K562 (cell line): ENCODE measurements around the gene SOCS2. TPM values are rescaled to one million over a fixed set of nuclear protein-coding genes. Genes with fewer than 3 reads are reported as not detected.

Source experiments
- ARNT ChIP-seq, 2 experiments: fragments of 450-650 bp; IDR thresholded peaks; 2 replicates each; pipeline ENCODE4 v1.6.1; 2016; ENCODE audit warnings: mild to moderate bottlenecking in 1 of 2
- BCOR ChIP-seq: fragments of 450-650 bp; IDR thresholded peaks from 2 replicates; pipeline ENCODE4 v1.6.1; 2016
- CBX2 ChIP-seq: fragments of 200-600 bp; sonication (generic); IDR thresholded peaks from one replicate; pipeline ENCODE4 v1.6.1; 2012; ENCODE audit warnings: mild to moderate bottlenecking, low read length, inconsistent platforms; ENCODE audit not compliant: insufficient read depth, poor library complexity, severe bottlenecking
- CEBPB ChIP-seq: fragments of 450-650 bp; IDR thresholded peaks from 2 replicates; pipeline ENCODE4 v1.6.1; 2016; ENCODE audit warnings: missing genetic modification characterization, missing compliant biosample characterization
- CHD1 ChIP-seq: fragments of 200-600 bp; sonication (generic); IDR thresholded peaks from one replicate; pipeline ENCODE4 v1.6.1; 2012; ENCODE audit warnings: mild to moderate bottlenecking, moderate library complexity, low read length, inconsistent platforms
- CXXC5 ChIP-seq: fragments of 250-450 bp; sonication (Bioruptor Pico); IDR thresholded peaks from 2 replicates; pipeline ENCODE4 v1.8.0; 2022; ENCODE audit warnings: inconsistent platforms, mild to moderate bottlenecking, moderate library complexity
- GTF2E2 ChIP-seq: fragments of 200-800 bp; sonication (Bioruptor generic); IDR thresholded peaks from 2 replicates; pipeline ENCODE4 v1.6.1; 2016; ENCODE audit warnings: missing genetic modification characterization, missing compliant biosample characterization
- HMG20A ChIP-seq: fragments of 450-650 bp; formaldehyde crosslinking; conservative IDR thresholded peaks from 2 replicates; pipeline ENCODE4 v1.4.0; 2020; ENCODE audit warnings: mild to moderate bottlenecking, mixed read lengths
- MTA2 ChIP-seq: fragments of 450-650 bp; IDR thresholded peaks from 2 replicates; pipeline ENCODE4 v1.6.1; 2016; ENCODE audit warnings: low read depth
- MTF1 ChIP-seq: fragments of 250-450 bp; sonication (Bioruptor Pico); IDR thresholded peaks from 2 replicates; pipeline ENCODE4 v1.9.0; 2021; ENCODE audit warnings: moderate library complexity, mild to moderate bottlenecking, inconsistent platforms, borderline replicate concordance
- NCOA6 ChIP-seq: fragments of 450-650 bp; IDR thresholded peaks from 2 replicates; pipeline ENCODE4 v1.6.1; 2017; ENCODE audit warnings: mild to moderate bottlenecking
- NFRKB ChIP-seq: fragments of 450-650 bp; IDR thresholded peaks from 2 replicates; pipeline ENCODE4 v1.6.1; 2016; ENCODE audit warnings: low read depth
- NR3C1 ChIP-seq: sonication (generic); formaldehyde crosslinking; IDR thresholded peaks from 2 replicates; pipeline ENCODE4 v1.8.1; 2022; ENCODE audit warnings: missing genetic modification reagents
- POLR2G ChIP-seq: fragments of 200-400 bp; formaldehyde crosslinking; IDR thresholded peaks from 2 replicates; pipeline ENCODE4 v1.6.1; 2017; ENCODE audit warnings: low read depth, mild to moderate bottlenecking, antibody characterized with exemption, low read length, moderate library complexity
- PPARD ChIP-seq: fragments of 250-450 bp; sonication (Bioruptor Pico); IDR thresholded peaks from 2 replicates; pipeline ENCODE4 v1.8.0; 2022; ENCODE audit warnings: inconsistent platforms, mild to moderate bottlenecking, moderate library complexity
- PYGO2 ChIP-seq: fragments of 450-650 bp; IDR thresholded peaks from 2 replicates; pipeline ENCODE4 v1.6.1; 2016; ENCODE audit warnings: mild to moderate bottlenecking, missing genetic modification characterization, moderate library complexity, missing compliant biosample characterization
- RBBP5 ChIP-seq: fragments of 200-600 bp; sonication (generic); IDR thresholded peaks from 2 replicates; pipeline ENCODE4 v1.6.1; 2012; ENCODE audit warnings: borderline replicate concordance, mild to moderate bottlenecking, low read length, control low read depth, inconsistent platforms; ENCODE audit not compliant: insufficient read depth, poor library complexity, severe bottlenecking
- RBM39 ChIP-seq: fragments of 200-400 bp; formaldehyde crosslinking; optimal IDR thresholded peaks from 2 replicates; pipeline ENCODE3; 2018; ENCODE audit warnings: low read depth, low read length
- SMARCE1 ChIP-seq: fragments of 450-650 bp; IDR thresholded peaks from 2 replicates; pipeline ENCODE4 v1.7.1; 2016; ENCODE audit warnings: mild to moderate bottlenecking
- ZBTB1 ChIP-seq: sonication (generic); formaldehyde crosslinking; IDR thresholded peaks from 2 replicates; pipeline ENCODE4 v1.8.1; 2023; ENCODE audit warnings: missing genetic modification reagents, low read depth, mild to moderate bottlenecking, borderline replicate concordance
- ZNF232 ChIP-seq: sonication (generic); formaldehyde crosslinking; IDR thresholded peaks from 2 replicates; pipeline ENCODE4 v1.8.0; 2022; ENCODE audit warnings: mild to moderate bottlenecking, missing genetic modification reagents
- ZNF511 ChIP-seq: sonication (generic); formaldehyde crosslinking; IDR thresholded peaks from 2 replicates; pipeline ENCODE4 v1.8.0; 2022; ENCODE audit warnings: mild to moderate bottlenecking, missing genetic modification reagents
- ZNF75A ChIP-seq: fragments of 450-650 bp; formaldehyde crosslinking; IDR thresholded peaks from 2 replicates; pipeline ENCODE4 v1.4.0; 2020; ENCODE audit warnings: mild to moderate bottlenecking
- ZNF780A ChIP-seq: fragments of 250-450 bp; sonication (Bioruptor Pico); IDR thresholded peaks from 2 replicates; pipeline ENCODE4 v1.5.0; 2021; ENCODE audit warnings: mild to moderate bottlenecking
- polyA plus RNA-seq, 8 experiments: library from polyadenylated mRNA; depleted of rRNA in 4 of 8; stranded (reverse) in 5 of 8; unstranded in 3 of 8; fragments of >200 nt; fragmentation: Nextera tagmentation in 2 of 8; fragmentation: Illumina TruSeq in 1 of 8; extraction: Ambion mirVana in 2 of 8; extraction: Trizol in 1 of 8; gene quantifications; 2 replicates each; pipeline versions ENCODE4 v1.2.1 to v1.2.3, GENCODE V29; 2011 to 2014; ENCODE audit warnings: inconsistent platforms in 1 of 8, missing spikeins in 1 of 8
- total RNA-seq, 7 experiments: library from RNA; depleted of rRNA in 6 of 7; stranded (reverse); fragments of >200 nt in 6 of 7; fragmentation: Illumina TruSeq in 2 of 7; extraction: Trizol in 2 of 7; gene quantifications; 2 replicates each; pipeline versions ENCODE4 v1.2.1 to v1.2.3, GENCODE V29; 2011 to 2021; ENCODE audit warnings: low replicate concordance in 1 of 7
- TF ChIP-seq, protein P1 (sequence below), 2 experiments: IDR thresholded peaks; 2 replicates each; pipeline ENCODE4 v1.6.1; 2012; ENCODE audit warnings: improper control_type of control experiment in 2 of 2, low read depth in 2 of 2, low read length in 2 of 2, borderline replicate concordance in 1 of 2
- TF ChIP-seq, protein P2 (sequence below): sonication (generic); formaldehyde crosslinking; IDR thresholded peaks from 2 replicates; pipeline ENCODE4 v1.8.0; 2022; ENCODE audit warnings: missing genetic modification reagents, mild to moderate bottlenecking, moderate library complexity, borderline replicate concordance

Gene SOCS2
- total and polyA plus RNA-seq, 9 of the 15 experiments (the other 6 are each of a cell fraction or from before 2014, with no cell fraction given), result 37.0 to 162 (median 98.7) TPM

DNA sequence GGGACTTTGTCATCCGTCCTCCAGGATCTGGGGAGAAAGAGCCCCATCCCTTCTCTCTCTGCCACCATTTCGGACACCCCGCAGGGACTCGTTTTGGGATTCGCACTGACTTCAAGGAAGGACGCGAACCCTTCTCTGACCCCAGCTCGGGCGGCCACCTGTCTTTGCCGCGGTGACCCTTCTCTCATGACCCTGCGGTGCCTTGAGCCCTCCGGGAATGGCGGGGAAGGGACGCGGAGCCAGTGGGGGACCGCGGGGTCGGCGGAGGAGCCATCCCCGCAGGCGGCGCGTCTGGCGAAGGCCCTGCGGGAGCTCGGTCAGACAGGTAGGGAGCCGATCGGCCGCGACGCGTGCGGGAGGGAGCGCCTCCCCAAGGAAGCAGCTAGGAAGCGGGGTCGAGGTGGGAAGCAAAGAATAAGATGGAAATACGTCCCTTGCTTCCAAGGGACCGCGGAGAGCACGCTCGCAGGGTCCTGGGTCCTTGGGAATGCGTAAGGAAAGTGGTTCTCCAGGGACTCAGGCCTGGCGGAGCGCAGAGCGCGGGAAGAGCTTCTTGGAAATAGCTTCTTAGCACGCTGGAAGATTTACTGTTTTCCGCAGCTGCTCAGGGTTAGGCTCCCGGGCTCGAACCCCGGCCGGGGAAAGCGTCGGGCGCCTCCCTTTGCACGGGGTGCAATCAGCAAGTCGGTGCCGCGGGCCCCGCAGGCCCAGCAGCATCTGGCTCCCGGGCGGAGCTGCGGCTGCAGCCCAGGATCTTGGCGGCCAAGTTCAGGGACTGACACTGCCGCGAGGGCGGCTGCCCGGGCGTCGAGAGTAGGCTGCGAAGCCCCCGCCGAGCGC lies 457 bp downstream of the SOCS2 start (continued):
- TF ChIP-seq CBX2 (no peak), CHD1 (peak; percentile 82), MTF1 (CRISPR knock-in tag) (no peak), SMARCE1 (no peak), POLR2G (peak; percentile 81), NFRKB (peak; percentile 2; the same call in 1 of the 2 replicates), ZNF511 (CRISPR knock-in tag) (0 out of 2 replicates have a peak, but pooled peaks have one; percentile 16), RBBP5 (peak; percentile 84), PYGO2 (tag) (no peak), PPARD (no peak), NR3C1 (CRISPR knock-in tag) (no peak), ARNT (IDR thresholded peaks at IDR 0.05) (0 out of 4 replicates have a peak, but pooled peaks of 1 of the 2 experiments have one; percentile 6), GTF2E2 (tag) (0 out of 2 replicates have a peak, but pooled peaks have one; percentile 32), RBM39 (no peak), CEBPB (tag) (no peak), BCOR (no peak), CXXC5 (CRISPR knock-in tag) (peak; percentile 29; the same call in 1 of the 2 replicates), HMG20A (no peak), MTA2 (no peak), ZNF780A (no peak), ZNF75A (CRISPR knock-in tag) (no peak), NCOA6 (no peak), ZBTB1 (0 out of 2 replicates have a peak, but pooled peaks have one; percentile 17), ZNF232 (CRISPR knock-in tag) (0 out of 2 replicates have a peak, but pooled peaks have one; percentile 22)
- TF ChIP-seq, protein P1, sequence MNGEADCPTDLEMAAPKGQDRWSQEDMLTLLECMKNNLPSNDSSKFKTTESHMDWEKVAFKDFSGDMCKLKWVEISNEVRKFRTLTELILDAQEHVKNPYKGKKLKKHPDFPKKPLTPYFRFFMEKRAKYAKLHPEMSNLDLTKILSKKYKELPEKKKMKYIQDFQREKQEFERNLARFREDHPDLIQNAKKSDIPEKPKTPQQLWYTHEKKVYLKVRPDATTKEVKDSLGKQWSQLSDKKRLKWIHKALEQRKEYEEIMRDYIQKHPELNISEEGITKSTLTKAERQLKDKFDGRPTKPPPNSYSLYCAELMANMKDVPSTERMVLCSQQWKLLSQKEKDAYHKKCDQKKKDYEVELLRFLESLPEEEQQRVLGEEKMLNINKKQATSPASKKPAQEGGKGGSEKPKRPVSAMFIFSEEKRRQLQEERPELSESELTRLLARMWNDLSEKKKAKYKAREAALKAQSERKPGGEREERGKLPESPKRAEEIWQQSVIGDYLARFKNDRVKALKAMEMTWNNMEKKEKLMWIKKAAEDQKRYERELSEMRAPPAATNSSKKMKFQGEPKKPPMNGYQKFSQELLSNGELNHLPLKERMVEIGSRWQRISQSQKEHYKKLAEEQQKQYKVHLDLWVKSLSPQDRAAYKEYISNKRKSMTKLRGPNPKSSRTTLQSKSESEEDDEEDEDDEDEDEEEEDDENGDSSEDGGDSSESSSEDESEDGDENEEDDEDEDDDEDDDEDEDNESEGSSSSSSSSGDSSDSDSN (IDR thresholded peaks at IDR 0.05; ENCODE audit: borderline replicate concordance in 1 of 2, low read depth in 2 of 2, low read length in 2 of 2), result peak in 1 of 2 experiments; percentile 73; a peak in 2 of 4 replicates
- TF ChIP-seq, protein P2, sequence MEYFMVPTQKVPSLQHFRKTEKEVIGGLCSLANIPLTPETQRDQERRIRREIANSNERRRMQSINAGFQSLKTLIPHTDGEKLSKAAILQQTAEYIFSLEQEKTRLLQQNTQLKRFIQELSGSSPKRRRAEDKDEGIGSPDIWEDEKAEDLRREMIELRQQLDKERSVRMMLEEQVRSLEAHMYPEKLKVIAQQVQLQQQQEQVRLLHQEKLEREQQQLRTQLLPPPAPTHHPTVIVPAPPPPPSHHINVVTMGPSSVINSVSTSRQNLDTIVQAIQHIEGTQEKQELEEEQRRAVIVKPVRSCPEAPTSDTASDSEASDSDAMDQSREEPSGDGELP (CRISPR knock-in tag), result no peak
